Epithelial cell of prostate (primary cell): ENCODE measurements around the gene CCDC196.

Experiments used
- DNase-seq: peaks from one replicate; pipeline ENCODE4 v3.0.0-alpha.2; 2011; ENCODE audit warnings: low read depth, low spot score
- H3K27ac ChIP-seq: fragments of 450-650 bp; 2 replicates; pipeline ENCODE4 v1.5.1; 2017; ENCODE audit warnings: mild to moderate bottlenecking

The CCDC196 gene

GRCh38 chr14:66485910-66486421 lies at the start of gene CCDC196:
Gene CCDC196, plus strand, starts transcription at chr14:66486371. Its CDS starts 132 bp downstream, at chr14:66486503.
- no peak within 1 kb of the TSS for H3K27ac ChIP-seq
- no peak for DNase-seq

- DNase-seq, result no peak
- no peak overlapping the region for H3K27ac ChIP-seq
Measured at GRCh38 chr14:66440801-66441200, 45.4 kb upstream of the CCDC196 start.

- no peak overlapping the region for H3K27ac ChIP-seq
Measured at GRCh38 chr14:66442953-66443571, 43.1 kb upstream of the CCDC196 start.

GRCh38 chr14:66443785-66444184 lies 42.4 kb upstream of the CCDC196 start:
- no peak for DNase-seq
- H3K27ac ChIP-seq, result no peak overlapping the region

More at GRCh38 chr14:66442953-66443571, 43.1 kb upstream of the CCDC196 start:
- no peak for DNase-seq

GRCh38 chr14:66444271-66444927 lies 41.8 kb upstream of the CCDC196 start:
- DNase-seq, result no peak

GRCh38 chr14:66445936-66446335 lies 40.2 kb upstream of the CCDC196 start:
- no peak for DNase-seq

More at GRCh38 chr14:66444271-66444927, 41.8 kb upstream of the CCDC196 start:
- no peak overlapping the region for H3K27ac ChIP-seq

GRCh38 chr14:66453469-66453868 lies 32.7 kb upstream of the CCDC196 start:
- no peak overlapping the region for H3K27ac ChIP-seq

More at GRCh38 chr14:66445936-66446335, 40.2 kb upstream of the CCDC196 start:
- H3K27ac ChIP-seq, result no peak overlapping the region

GRCh38 chr14:66459603-66460002 lies 26.6 kb upstream of the CCDC196 start:
- DNase-seq, result no peak
- no peak overlapping the region for H3K27ac ChIP-seq

More at GRCh38 chr14:66453469-66453868, 32.7 kb upstream of the CCDC196 start:
- DNase-seq, result no peak

- no peak for DNase-seq
Measured at GRCh38 chr14:66464261-66464660, 21.9 kb upstream of the CCDC196 start.

GRCh38 chr14:66468778-66469367 lies 17.3 kb upstream of the CCDC196 start:
- H3K27ac ChIP-seq, result no peak overlapping the region
- DNase-seq, result no peak

More at GRCh38 chr14:66464261-66464660, 21.9 kb upstream of the CCDC196 start:
- no peak overlapping the region for H3K27ac ChIP-seq

GRCh38 chr14:66471584-66471983 lies 14.6 kb upstream of the CCDC196 start:
- no peak for DNase-seq
- H3K27ac ChIP-seq, result no peak overlapping the region

- no peak overlapping the region for H3K27ac ChIP-seq
- no peak for DNase-seq
Measured at GRCh38 chr14:66472251-66472650, 13.9 kb upstream of the CCDC196 start.

GRCh38 chr14:66473223-66473622 lies 12.9 kb upstream of the CCDC196 start:
- no peak for DNase-seq
- no peak overlapping the region for H3K27ac ChIP-seq

GRCh38 chr14:66476964-66477363 lies 9.2 kb upstream of the CCDC196 start:
- H3K27ac ChIP-seq, result no peak overlapping the region
- no peak for DNase-seq

- DNase-seq, result no peak
Measured at GRCh38 chr14:66477567-66477966, 8.6 kb upstream of the CCDC196 start.

GRCh38 chr14:66482873-66483272 lies 3.3 kb upstream of the CCDC196 start:
- DNase-seq, result no peak

More at GRCh38 chr14:66477567-66477966, 8.6 kb upstream of the CCDC196 start:
- H3K27ac ChIP-seq, result no peak overlapping the region

GRCh38 chr14:66483322-66483721 lies 2.8 kb upstream of the CCDC196 start:
- H3K27ac ChIP-seq, result no peak overlapping the region
- DNase-seq, result no peak

More at GRCh38 chr14:66482873-66483272, 3.3 kb upstream of the CCDC196 start:
- H3K27ac ChIP-seq, result no peak overlapping the region

GRCh38 chr14:66485029-66485428 lies 1.1 kb upstream of the CCDC196 start:
- DNase-seq, result no peak
- H3K27ac ChIP-seq, result no peak overlapping the region

- no peak for DNase-seq
- H3K27ac ChIP-seq, result no peak overlapping the region
Measured at GRCh38 chr14:66487164-66487563, 993 bp downstream of the CCDC196 start.

GRCh38 chr14:66490143-66491111 lies 4.3 kb downstream of the CCDC196 start:
- no peak overlapping the region for H3K27ac ChIP-seq
- no peak for DNase-seq
